Right renal pelvis (tissue), 4 donors: ENCODE measurements around the gene UGT1A9. TPM values are rescaled to one million over a fixed set of nuclear protein-coding genes. Genes with fewer than 3 reads are reported as not detected.
"Not testable (repeated sequence)": the region's sequence is repeated elsewhere in the genome, so short reads cannot be mapped to it uniquely, and the experiment has no call there.

ENCODE experiments used
- DNase-seq, 4 donors: peaks; one replicate each; pipeline ENCODE4 v3.0.0-alpha.2; 2013; ENCODE audit warnings: low read depth in 4 of 4, low spot score in 3 of 4, missing footprints in 1 of 4
- polyA plus RNA-seq, 4 donors: library from polyadenylated mRNA; unstranded; fragments of 120-200 nt; gene quantifications; one replicate each; pipeline ENCODE4 v1.2.1, GENCODE V29; 2013; ENCODE audit not compliant: insufficient read length in 4 of 4

The UGT1A9 gene
- polyA plus RNA-seq, 4 donors, result 4.1 to 8.3 (median 5.7) TPM

DNA sequence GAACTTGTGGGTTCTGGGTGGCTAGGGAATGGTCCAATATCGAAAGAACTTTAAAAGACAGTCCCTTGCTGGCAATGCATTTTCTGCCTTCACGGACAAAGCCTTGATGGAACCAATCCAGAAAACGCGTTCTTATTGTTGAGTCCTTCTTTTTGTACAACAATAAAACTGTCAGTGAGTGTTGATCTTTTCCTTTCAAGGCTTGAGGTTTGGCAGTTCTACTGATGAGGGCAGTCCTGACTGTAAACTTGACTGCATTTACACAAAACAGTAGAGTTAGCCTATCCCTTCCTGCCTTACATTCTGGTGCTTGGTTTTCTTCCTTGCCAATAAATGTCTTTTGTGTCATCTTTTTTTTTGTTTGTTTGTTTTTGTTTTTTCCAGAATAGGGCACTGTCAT lies 7.5 kb downstream of the UGT1A9 start:
- DNase-seq, result no peak

DNA sequence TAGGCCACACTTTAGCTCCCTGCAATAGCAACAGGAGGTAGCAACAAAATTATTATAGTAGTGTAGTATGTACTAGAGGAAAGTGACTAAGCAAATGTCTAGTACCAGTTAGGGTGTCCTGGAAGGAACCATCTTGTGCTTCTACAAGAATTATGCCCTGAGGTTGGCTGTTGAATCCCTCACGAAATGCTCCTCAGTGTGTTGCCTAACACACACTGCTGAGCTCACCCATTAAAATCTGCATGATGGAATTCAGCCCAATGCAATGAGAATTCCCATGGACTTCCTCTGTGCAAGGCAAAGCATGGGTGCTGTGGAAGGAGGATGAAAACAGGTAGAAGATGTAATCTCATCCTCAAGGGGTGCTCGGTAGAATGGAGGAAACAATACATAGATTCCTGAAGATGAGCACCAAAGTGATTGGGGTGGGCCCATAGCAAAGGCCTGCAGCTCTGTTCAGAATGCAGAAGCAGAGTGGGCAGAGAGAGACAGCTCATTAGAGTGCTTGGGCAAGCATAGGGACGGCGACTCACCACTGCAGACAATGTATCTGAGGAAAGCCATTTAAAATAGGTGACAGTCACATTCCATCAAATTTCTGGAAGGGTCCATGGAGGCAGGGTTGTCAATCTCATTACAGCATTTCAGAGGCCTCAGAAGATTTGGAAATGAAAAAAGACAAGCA lies 8.8 kb downstream of the UGT1A9 start:
- no peak for DNase-seq

GRCh38 chr2:233681521-233682099 lies 9.9 kb downstream of the UGT1A9 start, which contains the start of gene UGT1A7:
Gene UGT1A7 (plus strand): TSS chr2:233681901. CDS start chr2:233681938, 37 bp downstream.
- DNase-seq, result no peak

DNA sequence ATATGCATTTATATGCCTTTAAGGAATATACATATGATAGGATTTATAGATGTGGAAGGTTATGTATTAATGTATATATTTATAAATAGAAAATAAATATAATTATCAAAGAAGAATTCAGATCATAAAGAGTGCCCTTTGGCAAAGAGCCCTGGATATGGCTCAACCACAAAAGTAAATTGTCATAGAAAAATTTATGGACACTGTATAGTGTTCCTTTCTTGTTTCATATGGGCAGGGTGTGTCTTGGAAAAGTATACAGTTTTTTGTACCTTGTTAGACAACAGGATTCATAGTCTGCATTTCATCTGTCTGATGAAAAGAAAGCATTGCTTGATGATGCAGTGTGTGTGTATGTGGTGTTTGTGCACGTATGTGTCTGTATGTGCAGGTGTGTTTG lies 12.9 kb downstream of the UGT1A9 start:
- DNase-seq, result no peak

DNA sequence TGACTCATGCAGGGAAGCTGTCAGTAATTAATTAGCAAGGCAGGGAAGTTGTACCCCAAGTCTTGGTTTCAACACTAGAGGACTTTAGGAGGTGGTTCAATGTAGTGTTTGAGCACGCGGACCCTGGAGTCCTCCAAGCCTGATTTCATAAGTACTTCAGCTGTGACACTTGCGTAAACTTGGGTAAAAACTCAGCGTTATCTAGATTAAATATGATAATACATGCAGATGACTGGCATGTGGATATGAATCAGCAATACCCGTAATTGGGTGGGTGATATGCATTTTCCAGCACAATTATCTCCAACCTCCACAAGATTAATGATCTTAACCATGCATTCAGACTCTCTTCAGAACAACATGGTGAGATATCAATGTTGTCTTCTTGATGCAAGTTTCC lies 15.2 kb downstream of the UGT1A9 start:
- no peak for DNase-seq

- no peak for DNase-seq
Observed at GRCh38 chr2:233688341-233688740, 16.6 kb downstream of the UGT1A9 start.

DNA sequence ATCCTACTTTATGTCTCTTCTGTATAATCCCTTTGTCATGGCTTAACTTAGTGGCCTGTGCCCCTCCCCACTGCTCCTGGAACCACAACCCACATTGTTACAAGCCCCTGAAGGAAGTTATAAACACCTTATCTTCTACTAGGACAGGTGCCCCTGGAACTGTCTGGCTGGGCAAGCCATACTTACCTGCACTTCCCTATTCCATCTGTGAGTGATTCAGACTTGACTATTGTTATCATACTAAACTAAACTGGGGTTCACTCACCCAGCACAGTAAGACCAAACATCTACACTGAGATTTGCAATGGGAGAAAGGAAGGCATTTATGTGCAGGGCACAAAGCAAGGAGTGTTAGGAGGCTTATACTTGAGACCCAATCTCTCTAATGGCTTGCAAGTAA lies 17.3 kb downstream of the UGT1A9 start:
- DNase-seq, result no peak

- no peak for DNase-seq
Observed at GRCh38 chr2:233689501-233689900, 17.8 kb downstream of the UGT1A9 start.

DNA sequence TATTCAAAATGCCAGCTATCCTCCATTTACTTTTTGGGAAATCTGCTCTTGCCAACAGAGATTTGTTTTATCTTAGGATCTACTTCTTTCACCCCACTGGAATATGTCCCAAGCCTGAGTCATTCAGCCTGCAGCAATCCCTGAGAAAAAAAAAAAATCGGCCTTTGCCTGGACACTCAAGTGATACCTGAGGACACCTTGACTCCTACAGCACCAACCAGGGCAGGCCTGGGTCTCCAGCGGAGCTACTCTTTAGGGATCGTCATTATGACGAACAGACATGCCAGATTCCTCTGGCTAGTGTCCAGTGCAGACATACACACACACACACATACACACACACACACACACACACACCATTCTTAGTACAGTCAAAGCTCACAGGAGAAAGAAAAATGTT lies 18.7 kb downstream of the UGT1A9 start:
- no peak for DNase-seq

GRCh38 chr2:233691443-233692433 lies 20.0 kb downstream of the UGT1A9 start:
- no peak for DNase-seq

DNA sequence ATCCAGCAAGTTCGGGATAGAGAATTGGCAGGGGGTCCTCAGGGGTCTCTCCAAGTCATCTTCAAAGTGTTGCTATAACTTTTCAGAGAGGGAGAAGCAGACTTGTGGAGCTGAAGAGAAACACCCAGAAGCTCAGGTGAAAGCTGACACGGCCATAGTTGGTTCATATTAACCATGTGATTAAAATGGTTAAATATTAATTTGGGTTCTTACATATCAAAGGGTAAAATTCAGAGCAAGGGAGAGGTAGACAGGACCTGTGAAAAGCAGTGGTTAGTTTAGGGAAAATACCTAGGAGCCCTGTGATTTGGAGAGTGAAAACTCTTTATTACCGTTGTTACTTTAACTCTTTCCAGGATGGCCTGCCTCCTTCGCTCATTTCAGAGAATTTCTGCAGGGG lies 20.9 kb downstream of the UGT1A9 start, which contains the start of gene UGT1A6:
Gene UGT1A6, plus strand, starts transcription at position 243 of the 400 bp plus-strand sequence. Its CDS starts 115 bp downstream, at position 358.
- no peak for DNase-seq

- DNase-seq, result no peak
Observed at GRCh38 chr2:233693963-233694362, 22.3 kb downstream of the UGT1A9 start.

- DNase-seq, result no peak
Observed at GRCh38 chr2:233698740-233699139, 27.0 kb downstream of the UGT1A9 start.

DNA sequence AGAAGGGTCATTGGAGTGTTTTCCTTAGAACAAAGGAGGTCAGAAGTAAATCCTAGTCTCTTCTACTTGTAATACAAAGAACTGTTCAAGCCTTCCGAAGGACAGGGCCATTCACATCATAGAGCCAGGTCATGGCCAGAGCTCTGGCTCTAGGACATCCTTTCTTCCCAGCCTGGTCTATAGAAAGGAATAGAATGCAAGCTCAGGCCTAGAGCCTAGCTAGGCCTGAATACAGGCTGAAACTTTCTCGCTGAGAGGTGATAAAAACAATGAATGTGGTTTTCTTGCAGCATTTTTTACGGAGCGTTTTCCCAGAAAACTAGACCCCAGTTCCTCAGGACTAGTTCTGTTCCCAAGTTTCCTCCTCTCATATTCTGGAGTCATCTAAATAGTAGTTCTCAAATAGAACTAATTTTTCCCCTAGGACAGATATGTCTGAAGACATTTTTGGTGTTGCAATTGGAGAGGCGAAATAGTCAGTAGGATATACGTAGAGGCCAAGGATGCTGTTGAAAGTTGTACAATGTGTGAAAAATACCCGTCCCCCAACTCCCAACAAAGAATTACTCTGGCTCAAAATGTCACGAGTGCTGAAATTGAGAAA lies 27.8 kb downstream of the UGT1A9 start:
- DNase-seq, result no peak

DNA sequence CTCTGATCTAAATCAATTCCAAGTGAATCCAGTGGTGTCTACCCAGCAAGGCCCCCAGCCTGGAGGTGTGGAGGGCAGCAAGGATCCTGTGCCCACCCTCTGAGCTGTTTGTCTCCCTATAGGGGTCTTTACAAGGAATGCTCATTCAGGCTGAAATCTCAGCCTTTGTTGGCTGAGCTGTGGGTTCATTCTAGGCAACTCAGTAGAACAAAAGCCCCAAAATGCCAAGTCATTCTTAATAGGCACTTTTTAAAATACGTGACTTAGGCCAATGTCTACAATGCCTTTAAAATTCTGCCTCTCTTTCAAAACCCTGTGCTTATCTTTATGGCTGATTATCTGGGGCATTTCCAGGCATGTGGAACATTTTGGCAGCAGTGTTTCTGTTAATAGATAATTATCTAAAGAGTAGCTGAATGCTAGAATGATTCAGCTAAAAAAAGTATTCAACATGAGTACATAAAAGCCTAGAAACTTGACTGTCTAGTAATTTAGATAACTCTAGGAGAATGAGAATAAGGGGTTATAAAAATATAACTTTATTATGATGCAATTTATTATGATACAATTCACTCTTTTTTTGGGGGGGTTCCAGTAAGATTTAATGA lies 28.4 kb downstream of the UGT1A9 start:
- peak in 1 of 4 donors; percentile 29 for DNase-seq

GRCh38 chr2:233700842-233701241 lies 29.1 kb downstream of the UGT1A9 start:
- not testable (repeated sequence) for DNase-seq

GRCh38 chr2:233702238-233702637 lies 30.5 kb downstream of the UGT1A9 start:
- no peak for DNase-seq

GRCh38 chr2:233705911-233706506 lies 34.3 kb downstream of the UGT1A9 start:
- no peak for DNase-seq

GRCh38 chr2:233706720-233707119 lies 35.0 kb downstream of the UGT1A9 start:
- no peak for DNase-seq
